HG03066 (cell line): ENCODE data around the gene SALL1.

Experiments used
- ATAC-seq: cut with Tn5 transposase; IDR thresholded peaks from one replicate; pipeline ENCODE4 v1.9.1; 2021; ENCODE audit warnings: low read depth; ENCODE audit not compliant: unreplicated experiment

Gene SALL1

GRCh38 chr16:51143196-51143977 lies 7.7 kb downstream of the SALL1 start:
- no peak for ATAC-seq

- no peak for ATAC-seq
These were observed 9.5 kb downstream of the SALL1 start for GRCh38 chr16:51141541-51141940.

DNA sequence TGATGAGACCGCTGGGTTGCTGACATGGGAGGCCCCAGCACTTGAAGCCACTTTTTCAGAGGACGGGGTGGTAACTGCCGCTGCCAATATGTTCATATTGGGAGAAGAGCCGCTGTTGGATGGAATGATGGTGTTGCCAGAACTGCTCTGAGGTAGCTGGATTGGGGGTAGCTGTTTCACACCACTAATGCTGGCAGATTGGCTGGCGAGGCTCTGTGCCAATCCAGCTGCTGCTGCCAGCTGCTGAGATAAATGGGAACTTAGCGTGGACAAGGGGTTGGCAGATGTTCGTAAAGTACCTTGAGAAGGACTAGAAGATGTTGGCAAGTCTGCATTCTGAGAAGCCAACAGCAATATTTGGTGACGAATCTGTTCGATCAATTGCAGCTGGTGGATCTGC lies 10.0 kb downstream of the SALL1 start:
- no peak for ATAC-seq

DNA sequence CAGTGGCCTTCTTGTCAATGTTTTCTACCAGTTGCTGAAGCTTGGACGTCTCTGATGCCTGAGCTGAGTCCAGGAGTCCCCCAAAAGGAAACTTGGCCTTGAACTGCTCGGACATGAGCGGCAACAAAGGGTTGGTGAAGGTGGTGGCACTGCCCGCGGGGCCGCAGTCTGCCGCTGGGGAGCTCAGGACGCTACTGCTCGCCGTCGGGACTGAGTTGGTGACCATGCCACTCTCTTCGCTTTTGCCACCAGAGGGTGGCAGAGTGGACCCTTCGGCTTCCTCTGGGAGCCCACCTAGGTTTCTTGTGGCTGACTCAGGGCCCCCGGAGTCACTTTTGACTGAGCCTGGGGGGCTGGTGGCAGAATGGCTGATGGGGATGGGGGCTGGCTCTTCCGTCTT lies 11.0 kb downstream of the SALL1 start:
- ATAC-seq = no peak

DNA sequence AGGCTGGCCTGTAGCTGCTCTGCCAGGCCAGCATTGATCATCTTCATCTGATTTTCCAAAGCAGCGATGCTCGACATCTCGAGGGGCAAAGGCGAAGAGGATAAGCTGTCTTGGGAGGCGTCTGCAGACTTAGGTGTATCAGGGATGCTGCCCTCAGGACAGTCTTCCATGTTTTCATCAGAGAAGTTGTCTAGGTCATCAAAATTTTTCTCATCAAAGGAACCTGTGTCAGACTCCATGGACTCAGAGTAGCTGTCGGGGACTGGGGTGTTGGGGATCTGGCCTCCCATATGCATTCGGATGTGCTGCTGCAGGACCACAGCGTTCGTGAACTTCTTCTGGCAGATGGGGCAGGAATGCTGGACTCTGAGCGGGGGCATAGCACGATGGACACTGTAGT lies 11.5 kb downstream of the SALL1 start:
- no peak for ATAC-seq

- no peak for ATAC-seq
These were observed 12.9 kb downstream of the SALL1 start for GRCh38 chr16:51138178-51138577.

DNA sequence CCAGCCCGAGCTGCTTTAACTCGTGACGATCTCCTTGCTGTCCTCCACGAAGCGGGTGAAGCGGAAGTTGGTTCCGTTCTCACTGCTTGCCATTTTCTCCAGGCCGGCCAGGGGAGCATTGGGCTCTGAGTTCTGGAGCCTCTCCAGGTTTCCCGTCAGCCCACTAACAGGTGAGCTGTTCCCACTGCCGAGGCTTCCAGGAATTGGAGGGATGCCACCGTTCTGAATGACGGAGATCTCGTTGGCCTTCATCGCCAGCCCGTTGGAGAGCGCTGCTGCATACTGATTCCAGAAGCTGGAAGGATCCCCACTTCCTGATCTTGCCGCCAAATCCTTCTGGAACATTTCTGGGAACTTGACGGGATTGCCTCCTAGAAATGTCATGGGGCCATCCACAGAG lies 14.0 kb downstream of the SALL1 start:
- no peak for ATAC-seq

GRCh38 chr16:51134876-51135275 lies 16.2 kb downstream of the SALL1 start:
- ATAC-seq = no peak

GRCh38 chr16:51134269-51134812 lies 16.7 kb downstream of the SALL1 start:
- ATAC-seq = no peak

DNA sequence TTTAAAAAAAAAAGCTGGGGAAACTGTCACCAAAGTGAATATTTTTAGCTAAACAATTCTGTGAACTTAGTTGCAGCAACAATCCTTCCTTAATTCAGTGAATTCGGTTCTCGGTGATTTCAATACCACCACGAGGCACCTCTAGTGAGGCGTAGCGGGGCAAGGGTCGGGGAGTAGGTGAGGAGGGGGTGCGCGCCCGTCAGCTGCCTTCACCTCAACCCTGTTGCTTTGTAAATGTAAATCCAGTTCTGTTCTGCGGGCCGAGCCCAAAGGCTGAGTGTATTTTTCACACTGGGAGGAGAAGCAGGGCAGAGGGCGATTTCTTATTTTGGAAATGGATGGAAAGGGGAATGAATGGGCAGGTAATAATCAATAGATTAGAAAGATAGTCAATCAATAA lies 17.4 kb downstream of the SALL1 start:
- no peak for ATAC-seq

GRCh38 chr16:51133183-51133582 lies 17.9 kb downstream of the SALL1 start:
- no peak for ATAC-seq

DNA sequence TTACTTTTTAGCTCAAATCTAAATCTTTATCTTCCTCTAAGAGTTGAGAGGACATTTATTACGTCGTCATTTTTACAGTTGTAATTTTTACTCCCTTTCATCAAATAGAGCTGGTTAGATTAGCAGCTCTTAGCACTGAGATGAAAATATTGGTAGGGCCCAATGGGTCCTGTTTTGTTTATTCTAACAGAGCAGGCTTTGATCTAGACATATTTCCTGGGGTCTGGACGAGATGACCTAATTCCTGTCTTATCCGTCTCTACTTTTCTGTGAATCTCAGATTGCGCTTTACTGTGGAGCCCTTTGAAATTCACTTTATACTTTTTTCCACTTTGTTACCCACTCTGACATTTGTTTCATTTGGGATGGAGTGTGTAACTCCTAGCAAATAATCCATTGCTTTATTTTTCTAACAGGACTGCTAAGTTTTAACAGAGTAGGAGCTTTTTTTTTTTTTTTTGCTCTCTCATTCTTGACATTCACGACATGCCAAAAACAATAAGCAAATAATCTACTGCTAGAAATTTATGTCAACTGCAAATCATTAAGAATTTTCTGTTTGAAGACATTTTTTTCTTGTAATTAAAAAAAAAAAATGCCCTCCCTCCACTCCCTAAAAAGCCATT lies 18.5 kb downstream of the SALL1 start:
- ATAC-seq = no peak

- no peak for ATAC-seq
These were observed 19.5 kb downstream of the SALL1 start for GRCh38 chr16:51131619-51132018.

GRCh38 chr16:51129105-51129504 lies 22.0 kb downstream of the SALL1 start:
- ATAC-seq = no peak

DNA sequence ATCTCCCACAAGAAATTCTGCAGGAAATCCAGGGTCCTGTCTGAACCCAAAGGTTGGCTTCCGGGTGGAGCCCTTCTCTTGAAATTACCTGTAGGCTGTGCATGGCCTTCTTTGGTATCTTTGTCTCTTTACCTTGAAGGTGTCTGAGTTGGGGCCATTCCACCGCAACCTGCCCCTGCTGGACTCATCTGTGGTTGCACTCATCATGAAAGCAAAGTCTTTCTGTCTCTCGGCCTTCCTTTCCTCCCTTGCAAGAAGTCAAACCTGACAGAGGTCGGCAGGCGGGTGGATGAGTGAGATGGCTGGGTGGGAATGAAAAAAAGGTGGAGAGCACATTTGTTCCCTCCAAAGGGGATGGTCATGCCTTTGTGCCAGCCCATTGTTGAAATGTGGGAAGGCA lies 25.1 kb downstream of the SALL1 start:
- ATAC-seq = no peak

DNA sequence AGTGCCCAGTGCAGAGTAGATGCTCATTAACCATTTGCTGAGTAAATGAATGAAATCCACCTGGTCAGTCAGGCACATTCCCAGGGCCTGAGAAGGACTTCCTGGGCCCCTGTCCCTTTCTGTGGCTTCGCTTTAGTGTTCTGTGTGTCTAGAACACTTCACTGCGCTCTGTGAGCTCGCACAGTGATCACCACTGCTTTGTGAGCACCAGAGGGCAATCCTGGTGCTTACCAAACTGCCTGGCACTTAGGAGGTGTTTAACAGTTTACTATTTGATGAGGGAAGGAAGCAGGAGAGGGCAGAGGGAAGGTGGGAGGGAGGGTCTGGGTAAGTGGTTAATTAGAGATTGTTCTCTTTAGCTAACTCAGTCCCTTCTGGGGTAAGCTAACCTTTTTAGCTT lies 26.2 kb downstream of the SALL1 start:
- ATAC-seq = no peak

DNA sequence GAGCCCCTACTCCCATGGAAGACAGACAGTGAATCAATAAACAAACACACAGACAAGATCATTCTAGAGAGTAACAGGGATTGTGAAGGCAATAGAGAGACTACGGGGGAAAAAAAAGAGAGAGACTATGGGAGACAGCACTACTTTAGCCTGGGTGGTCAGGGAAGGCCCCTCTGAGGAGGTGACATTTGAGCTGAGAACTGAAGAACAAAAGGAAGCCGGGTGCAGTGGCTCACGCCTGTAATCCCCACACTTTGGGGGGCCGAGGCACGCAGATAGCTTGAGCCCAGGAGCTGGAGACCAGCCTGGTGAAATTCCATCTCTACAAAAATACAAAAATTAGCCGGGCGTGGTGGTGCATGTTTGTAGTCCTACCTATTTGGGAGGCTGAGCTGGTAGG lies 29.2 kb downstream of the SALL1 start:
- ATAC-seq = no peak

DNA sequence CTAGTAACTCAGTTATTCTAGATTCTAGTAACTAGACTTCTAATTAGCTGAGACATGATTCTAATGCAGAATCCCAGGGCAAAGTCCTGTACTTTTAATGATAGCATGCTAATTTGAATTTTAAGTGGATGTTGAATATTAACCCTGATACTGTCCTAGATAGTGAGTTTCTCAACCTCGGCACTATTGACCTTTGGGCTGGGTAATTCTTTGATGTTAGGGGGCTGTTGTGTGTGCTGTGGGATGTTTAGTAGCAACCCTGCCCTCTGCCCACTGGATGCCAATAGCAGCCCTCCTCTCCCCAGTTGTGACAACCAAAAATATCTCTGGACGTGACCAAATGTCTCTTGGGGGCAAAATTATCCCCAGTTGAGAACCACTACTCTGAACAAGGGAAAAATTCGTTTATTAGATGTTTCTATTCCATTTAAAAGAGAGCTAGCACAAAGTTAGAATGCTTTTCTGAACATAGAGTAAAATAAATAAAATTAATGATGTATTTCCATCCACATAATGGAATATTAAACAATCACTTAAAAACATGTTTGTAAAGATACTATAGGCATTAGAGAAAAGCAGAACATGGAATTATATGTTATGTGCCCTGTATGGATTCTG lies 30.2 kb downstream of the SALL1 start:
- ATAC-seq = no peak

DNA sequence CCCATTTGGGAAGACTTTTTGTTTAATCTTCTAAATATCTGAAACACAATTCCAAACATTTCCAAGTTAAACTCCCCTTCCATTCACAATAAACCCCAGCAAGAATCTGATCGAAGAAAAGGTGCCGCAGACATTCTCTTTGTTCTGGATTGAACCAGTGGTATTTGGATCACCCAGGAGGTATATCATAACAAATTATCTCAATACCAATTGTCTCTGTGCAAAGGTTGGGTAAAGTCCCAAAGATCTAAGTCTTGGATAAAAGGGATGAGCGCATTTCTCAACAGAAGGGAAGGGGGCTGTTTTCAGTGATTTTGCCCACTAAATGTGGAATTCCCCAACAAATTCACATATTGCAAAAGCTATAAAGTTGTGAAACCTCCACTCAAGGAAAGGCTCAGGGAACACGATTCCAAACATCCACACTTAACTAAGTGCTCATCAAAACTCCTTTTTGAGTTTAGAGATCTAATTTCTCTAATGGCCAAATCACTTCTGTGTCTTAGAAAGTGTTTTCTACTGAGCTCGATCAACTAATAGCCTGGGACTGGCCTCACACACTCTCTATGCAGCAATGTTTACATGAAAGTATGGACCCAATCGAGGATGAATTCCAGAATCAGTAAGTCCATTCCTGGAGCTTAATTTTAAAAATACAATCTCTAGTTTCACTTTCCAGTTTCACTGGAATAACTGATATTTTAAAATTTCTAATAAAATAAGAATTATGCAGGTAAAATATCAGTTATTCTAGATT lies 30.9 kb downstream of the SALL1 start:
- no peak for ATAC-seq

DNA sequence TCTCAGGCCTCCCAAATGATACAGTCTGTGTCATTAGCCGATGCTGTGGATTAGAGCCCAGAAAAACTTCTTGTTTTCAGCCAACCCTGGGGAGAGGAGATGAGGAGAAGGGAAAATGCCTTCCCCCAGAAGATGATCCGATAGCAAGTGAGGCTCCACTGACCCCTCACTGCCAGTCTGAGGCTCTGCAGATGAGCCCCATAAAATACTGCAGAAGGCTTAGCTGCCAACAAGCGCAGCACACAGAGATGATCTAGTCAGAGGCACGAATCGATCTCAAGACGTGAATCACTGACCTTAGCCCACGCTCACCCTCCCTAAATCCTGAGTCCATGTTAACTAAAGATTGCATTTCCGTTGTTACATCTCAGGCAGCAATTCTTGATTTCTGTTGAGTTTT lies 31.5 kb downstream of the SALL1 start:
- ATAC-seq = no peak

- no peak for ATAC-seq
These were observed 34.7 kb downstream of the SALL1 start for GRCh38 chr16:51116353-51116752.
